Measurements from ENCODE around the gene PRIM2.
A peak's percentile ranks its signal among the peaks of the same experiment; 100 is the strongest.
"Not testable (repeated sequence)": the region's sequence is repeated elsewhere in the genome, so short reads cannot be mapped to it uniquely, and the experiment has no call there.

The PRIM2 gene

DNA sequence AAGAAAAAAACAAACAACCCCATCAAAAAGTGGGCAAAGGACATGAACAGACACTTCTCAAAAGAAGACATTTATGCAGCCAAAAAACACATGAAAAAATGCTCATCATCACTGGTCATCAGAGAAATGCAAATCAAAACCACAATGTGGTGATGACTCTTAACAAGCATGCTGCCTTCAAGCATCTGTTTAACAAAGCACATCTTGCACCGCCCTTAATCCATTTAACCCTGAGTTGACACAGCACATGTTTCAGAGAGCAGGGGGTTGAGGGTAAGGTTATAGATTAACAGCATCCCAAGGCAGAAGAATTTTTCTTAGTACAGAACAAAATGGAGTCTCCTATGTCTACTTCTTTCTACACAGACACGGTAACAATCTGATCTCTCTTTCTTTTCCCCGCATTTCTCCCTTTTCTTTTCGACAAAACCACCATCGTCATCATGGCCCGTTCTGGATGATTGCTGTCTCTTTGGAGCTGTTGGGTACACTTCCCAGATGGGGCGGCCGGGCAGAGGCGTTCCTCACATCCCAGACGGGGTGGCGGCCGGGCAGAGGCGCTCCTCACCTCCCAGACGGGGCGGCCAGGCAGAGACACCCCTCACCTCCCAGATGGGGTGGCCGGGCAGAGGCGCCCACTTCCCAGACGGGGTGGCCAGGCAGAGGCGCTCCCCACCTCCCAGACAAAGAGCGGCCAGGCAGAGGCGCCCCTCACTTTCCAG, 7.2 kb upstream of the PRIM2 start:
- DNase-seq: not testable (repeated sequence)

GRCh38 chr6:57310817-57311157, 6.6 kb upstream of the PRIM2 start:
- DNase-seq: no peak

DNA sequence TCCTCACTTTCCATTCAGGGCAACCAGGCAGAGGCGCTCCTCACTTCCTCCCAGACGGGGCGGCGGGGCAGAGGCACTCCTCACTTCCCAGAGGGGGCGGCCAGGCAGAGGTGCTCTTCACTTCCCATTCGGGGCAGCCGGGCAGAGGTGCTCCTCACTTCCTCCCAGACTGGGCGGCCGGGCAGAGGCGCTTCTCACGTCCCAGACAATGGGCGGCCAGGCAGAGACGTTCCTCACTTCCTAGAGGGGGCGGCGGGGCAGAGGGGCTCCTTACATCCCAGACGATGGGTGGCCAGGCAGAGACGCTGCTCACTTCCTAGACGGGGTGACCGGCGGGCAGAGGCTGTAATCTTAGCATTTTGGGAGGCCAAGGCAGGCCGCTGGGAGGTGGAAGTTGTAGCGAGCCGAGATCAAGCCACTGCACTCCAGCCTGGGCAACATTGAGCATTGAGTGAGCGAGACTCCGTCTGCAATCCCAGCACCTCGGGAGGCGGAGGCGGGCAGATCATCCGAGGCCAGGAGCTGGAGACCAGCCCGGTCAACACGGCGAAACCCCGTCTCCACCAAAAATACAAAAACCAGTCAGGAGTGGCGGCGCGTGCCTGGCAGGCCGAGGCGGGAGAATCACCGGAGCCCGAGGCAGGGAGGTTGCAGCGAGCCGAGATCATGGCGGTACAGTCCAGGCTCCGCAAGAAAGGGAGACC, 6.0 kb upstream of the PRIM2 start:
- DNase-seq: not testable (repeated sequence)

DNA sequence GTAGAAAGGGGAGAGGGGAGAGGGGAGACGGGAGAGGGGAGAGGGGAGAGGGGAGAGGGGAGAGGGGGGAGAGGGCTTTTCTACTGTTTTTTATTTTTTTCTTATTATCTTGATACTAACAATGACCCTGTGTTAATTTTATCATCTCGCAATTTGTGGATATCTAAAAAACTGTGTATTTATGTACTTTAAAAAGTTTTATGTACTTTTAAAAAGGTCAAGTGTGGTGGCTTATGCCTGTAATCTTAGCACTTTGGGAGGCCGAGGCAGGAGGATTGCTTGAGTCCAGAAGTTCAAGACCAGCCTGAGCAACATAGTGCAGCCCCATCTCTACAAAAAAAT, 5.5 kb upstream of the PRIM2 start:
- no peak for DNase-seq

GRCh38 chr6:57313009-57313408, 4.4 kb upstream of the PRIM2 start:
- DNase-seq: no peak

GRCh38 chr6:57313711-57314471, 3.5 kb upstream of the PRIM2 start:
- no peak for DNase-seq

DNA sequence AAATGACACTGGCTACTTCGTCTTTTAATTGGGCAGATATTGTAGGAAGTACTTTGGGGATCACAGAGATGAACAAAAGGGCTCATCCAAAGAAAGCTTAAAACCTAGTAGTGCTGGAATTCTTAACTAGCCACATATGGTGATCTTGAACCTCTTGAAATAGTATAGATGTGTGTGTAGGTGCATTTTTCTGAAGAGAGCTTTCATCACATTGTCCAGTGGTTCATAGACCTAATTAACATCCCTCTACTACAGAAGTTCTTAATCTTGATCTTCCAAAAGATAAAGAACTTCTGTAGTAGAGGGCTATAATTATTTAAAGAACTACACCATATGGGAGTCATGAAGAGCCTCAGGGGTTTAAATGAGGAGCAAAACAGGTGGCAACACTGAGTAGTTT, 2.3 kb upstream of the PRIM2 start:
- no peak for DNase-seq

DNA sequence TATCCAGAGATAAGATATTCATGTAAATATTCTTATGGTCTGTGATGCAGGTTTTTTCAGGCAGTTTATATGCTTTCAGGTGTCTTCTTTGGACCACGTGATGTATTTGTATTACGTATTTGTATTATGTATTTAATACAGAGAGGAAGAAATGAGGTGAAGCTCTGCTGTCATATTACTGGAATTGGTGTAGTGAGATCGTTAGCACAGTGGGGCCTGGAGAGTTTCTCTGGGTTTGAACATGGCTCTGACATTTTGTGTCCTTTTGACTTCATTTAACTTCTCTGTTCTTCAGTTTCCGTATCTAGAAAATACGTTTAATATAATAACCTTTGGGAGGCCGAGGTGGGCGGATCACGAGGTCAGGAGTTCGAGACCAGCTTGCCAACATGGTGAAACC, 1.6 kb upstream of the PRIM2 start:
- DNase-seq: no peak

DNA sequence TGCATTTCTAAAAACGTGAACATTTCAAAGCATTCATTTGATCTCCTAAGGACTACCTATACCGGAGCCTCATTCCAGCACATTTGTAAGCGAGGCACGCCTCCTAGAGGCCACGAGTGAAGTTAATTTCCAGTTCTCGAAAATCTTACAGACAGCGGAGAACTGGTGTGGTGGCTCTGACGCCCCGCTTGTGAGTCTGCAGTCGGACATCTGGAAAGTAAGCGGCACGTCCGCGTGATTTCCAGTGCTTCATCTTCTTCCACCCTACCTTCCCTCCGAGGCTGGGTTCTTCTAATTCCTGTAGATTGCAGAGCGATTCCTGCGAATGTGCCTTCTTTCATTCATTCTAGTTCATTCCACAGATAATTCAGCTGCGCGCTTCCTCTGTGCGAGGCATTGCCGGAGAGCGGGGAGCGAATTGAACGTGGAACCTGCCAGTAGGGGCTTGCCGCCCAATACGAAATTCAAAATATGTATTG, 810 bp upstream of the PRIM2 start:
- peak; percentile 77 for DNase-seq

- no peak for DNase-seq
Observed at GRCh38 chr6:57324538-57324937, 7.1 kb downstream of the PRIM2 start.

DNA sequence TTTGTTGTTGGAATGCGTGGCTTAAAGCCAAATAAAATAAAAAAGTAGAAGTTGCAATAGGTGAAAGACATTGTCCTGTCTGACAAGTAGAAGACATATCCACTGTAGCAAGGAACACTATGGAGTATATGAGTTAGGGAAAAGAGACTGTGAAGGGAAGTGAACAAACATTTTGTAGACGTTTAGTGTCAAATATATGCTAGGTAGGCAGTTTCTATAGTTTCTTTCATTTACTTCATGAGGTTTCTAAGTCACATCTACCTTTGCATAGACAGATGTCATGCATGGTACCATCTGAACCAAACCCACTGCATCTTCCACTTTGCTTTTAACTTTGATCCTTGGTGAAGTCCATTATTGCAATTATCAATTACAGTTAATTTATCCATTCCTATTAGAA, 9.9 kb downstream of the PRIM2 start:
- no peak for DNase-seq

GRCh38 chr6:57328074-57328473, 10.6 kb downstream of the PRIM2 start:
- DNase-seq: no peak

GRCh38 chr6:57329933-57330332, 12.5 kb downstream of the PRIM2 start:
- no peak for DNase-seq

GRCh38 chr6:57342148-57342669, 24.8 kb downstream of the PRIM2 start:
- DNase-seq: peak; percentile 31

DNA sequence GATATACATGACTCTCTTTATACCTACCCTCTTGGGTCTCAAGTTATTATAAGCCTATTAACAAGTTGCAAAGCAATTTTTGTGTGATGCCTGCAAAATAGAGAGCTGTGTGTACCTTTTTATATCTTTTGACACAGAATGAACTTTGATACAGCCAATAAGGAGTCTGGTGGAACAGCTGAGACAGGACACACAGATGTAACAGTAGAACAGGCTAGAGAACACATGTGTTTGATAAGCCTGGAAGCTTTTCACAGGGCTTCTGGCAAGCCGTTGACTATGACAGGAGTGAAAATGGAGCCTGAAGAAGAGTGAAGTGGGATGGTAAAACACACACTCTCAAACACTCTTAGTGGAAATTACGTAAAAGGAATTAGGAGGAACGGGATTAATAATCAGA, 25.9 kb downstream of the PRIM2 start:
- not testable (repeated sequence) for DNase-seq

- not testable (repeated sequence) for DNase-seq
Observed at GRCh38 chr6:57346715-57347114, 29.3 kb downstream of the PRIM2 start.

DNA sequence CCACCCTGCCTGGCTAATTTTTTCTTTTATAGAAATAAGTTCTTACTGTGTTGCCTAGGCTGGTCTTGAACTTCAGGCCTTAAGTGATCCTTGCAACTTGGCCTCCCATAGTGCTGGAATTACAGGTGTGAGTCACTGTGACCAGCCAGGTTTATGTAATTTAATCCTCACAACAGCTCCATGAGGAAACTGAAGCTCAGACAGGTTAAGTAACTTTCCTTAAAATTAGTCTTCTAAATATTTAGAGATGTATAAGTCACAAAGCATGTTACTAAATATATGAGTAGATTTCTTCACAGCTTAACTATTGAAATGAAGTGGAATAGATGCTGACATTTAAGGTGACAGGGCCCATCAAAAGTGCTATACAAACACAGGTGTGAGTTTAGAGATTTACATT, 30.2 kb downstream of the PRIM2 start:
- not testable (repeated sequence) for DNase-seq

GRCh38 chr6:57350443-57350842, 33.0 kb downstream of the PRIM2 start:
- not testable (repeated sequence) for DNase-seq

GRCh38 chr6:57352596-57352995, 35.2 kb downstream of the PRIM2 start:
- DNase-seq: not testable (repeated sequence)

- DNase-seq: not testable (repeated sequence)
Observed at GRCh38 chr6:57358319-57358718, 40.9 kb downstream of the PRIM2 start.

DNA sequence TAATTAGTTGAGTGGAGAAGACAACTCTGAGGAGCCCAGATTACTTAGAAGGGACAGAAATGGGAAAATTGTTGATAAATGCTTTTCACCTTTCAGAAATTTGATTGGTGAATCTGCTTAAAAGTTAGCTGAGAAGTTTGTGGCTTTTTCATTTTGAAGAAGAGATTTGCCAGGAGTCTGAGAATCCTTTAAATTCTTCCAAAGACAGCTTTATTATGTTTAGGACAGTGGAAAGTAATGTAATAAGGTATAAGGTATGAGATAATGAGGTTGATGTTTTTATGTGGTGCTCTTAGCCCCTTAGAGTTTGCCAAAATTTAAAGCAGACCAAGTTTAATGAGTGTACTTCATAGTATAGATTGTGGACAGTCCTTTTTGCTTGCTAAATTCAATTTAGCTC, 42.3 kb downstream of the PRIM2 start:
- not testable (repeated sequence) for DNase-seq

DNA sequence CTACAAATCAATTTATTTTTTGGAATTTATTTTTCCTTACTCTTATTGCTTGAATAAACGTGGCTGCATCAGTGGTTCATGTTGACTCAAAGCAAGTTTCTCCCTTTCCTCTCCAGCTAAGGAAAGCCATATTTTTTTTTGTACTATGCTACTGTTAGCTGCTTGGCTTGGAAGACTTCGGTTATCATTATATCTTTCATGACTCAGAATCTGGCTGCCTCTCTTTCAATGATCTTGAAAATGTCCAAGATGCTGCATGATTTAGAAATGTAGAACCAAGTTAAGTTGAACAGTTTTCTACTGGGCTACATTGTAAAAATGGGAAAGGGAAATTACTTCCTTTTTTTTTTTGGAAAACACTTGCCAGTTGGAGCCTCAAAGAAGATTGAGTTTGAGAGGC, 44.9 kb downstream of the PRIM2 start:
- not testable (repeated sequence) for DNase-seq

- DNase-seq: not testable (repeated sequence)
Observed at GRCh38 chr6:57365076-57365583, 47.7 kb downstream of the PRIM2 start.

Data from NCI-H146 (cell line).